Ovary (tissue), 3 donors: Measurements from ENCODE around the gene ZMIZ1.

Source experiments
- POLR2A ChIP-seq: fragments of 450-650 bp; IDR thresholded peaks from one replicate; pipeline ENCODE4 v1.6.1; 2017; ENCODE audit warnings: antibody characterized with exemption, mild to moderate bottlenecking, moderate library complexity
- TF ChIP-seq, protein P1 (sequence below), 3 donors: fragments of 450-650 bp in 2 of 3; fragments of 200-600 bp in 1 of 3; IDR thresholded peaks; one replicate each; pipeline versions ENCODE4 v1.5.1 to v1.8.0; 2016 to 2022; ENCODE audit warnings: antibody characterized with exemption in 3 of 3, mild to moderate bottlenecking in 1 of 3
- donor health status: DM: no; HTN: no; CAD: no.

DNA sequence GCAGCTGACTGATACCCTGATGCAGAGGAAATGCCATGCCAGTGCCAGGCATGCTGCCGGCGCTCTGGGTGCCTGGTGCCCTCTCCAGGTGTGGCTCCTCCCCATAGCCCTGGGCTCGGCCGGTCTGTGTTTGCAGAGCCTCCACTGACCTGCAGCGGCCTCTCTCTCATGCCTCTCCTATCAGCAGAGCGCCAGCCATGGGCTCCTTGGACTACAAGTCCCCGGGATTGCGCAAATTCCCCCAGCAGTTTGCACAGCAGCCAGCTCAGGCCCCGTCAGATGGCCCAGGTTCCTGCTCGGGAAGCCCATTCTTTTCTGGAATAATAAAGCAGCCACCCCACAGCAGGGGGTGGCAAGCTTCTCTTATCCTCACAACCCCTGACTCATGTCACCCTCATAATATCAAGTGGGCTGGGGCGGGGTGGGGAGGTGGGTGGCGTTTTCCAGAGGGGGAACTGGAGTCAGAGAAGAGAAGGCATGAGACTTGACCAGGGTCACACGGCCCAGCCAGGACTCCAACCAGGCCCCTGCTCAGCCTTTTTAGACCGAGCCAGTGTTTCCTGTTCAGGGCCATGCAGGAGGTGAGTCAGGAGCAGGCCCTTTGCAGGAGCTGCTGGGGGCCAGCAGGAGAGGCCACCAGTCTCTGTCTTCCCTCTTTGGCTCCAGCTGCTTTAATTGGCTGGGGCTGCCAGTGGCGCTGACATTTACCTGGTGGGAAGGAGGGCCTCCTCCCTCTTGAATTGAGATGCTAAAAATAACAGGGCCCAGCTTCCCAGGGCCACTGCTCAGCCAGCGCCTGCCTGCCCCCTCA lies 58.6 kb downstream of the ZMIZ1 start:
- TF ChIP-seq POLR2A: no peak
- TF ChIP-seq, protein P1, sequence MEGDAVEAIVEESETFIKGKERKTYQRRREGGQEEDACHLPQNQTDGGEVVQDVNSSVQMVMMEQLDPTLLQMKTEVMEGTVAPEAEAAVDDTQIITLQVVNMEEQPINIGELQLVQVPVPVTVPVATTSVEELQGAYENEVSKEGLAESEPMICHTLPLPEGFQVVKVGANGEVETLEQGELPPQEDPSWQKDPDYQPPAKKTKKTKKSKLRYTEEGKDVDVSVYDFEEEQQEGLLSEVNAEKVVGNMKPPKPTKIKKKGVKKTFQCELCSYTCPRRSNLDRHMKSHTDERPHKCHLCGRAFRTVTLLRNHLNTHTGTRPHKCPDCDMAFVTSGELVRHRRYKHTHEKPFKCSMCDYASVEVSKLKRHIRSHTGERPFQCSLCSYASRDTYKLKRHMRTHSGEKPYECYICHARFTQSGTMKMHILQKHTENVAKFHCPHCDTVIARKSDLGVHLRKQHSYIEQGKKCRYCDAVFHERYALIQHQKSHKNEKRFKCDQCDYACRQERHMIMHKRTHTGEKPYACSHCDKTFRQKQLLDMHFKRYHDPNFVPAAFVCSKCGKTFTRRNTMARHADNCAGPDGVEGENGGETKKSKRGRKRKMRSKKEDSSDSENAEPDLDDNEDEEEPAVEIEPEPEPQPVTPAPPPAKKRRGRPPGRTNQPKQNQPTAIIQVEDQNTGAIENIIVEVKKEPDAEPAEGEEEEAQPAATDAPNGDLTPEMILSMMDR (IDR thresholded peaks at IDR 0.05): no peak
